ENCODE measurements around the gene MCTP1. TPM values are rescaled to one million over a fixed set of nuclear protein-coding genes. Genes with fewer than 3 reads are reported as not detected.

Gene MCTP1
- total and polyA plus RNA-seq, 2 experiments from 2014 or later = 1.3 to 5.7 TPM

DNA sequence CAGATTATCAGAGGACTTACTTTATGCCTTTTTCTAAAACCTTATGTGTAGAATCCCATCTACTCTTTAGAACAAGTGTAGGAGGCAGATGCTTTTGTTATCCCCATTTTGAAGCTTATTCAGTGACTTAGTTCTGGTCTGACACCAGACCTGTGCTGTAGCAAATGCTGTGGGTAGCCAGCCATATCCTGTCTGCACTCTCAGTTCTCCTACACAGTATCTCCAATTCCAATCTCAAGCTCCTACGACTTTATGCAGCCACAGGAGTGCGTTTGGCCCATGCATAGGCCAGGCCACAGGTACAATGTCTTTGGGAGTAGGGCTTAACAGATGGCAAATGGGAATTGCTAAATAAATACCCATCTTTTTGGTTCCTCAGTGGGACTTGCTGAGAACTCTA, 292.6 kb downstream of the MCTP1 start:
- 71% methylated on average over 2 of the region's 2 CpGs for WGBS (ENCODE audit: low lambda C conversion rate, missing lambda C conversion rate)
- TF ChIP-seq EZH2phosphoT487 (IDR thresholded peaks at IDR 0.05; ENCODE audit: low read depth, severe bottlenecking, unreplicated experiment) (no peak), EZH2 (IDR thresholded peaks at IDR 0.05; ENCODE audit: borderline replicate concordance) (no peak)
- TF ChIP-seq, protein P1, sequence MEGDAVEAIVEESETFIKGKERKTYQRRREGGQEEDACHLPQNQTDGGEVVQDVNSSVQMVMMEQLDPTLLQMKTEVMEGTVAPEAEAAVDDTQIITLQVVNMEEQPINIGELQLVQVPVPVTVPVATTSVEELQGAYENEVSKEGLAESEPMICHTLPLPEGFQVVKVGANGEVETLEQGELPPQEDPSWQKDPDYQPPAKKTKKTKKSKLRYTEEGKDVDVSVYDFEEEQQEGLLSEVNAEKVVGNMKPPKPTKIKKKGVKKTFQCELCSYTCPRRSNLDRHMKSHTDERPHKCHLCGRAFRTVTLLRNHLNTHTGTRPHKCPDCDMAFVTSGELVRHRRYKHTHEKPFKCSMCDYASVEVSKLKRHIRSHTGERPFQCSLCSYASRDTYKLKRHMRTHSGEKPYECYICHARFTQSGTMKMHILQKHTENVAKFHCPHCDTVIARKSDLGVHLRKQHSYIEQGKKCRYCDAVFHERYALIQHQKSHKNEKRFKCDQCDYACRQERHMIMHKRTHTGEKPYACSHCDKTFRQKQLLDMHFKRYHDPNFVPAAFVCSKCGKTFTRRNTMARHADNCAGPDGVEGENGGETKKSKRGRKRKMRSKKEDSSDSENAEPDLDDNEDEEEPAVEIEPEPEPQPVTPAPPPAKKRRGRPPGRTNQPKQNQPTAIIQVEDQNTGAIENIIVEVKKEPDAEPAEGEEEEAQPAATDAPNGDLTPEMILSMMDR (IDR thresholded peaks at IDR 0.05; ENCODE audit: poor library complexity) = no peak
- Histone ChIP-seq H3K27me3 (no peaks in the 10 kb centered on the region), H4K20me1 (ENCODE audit: insufficient read depth, poor library complexity, severe bottlenecking) (no peaks in the 10 kb centered on the region), H3K4me2 (no peak overlapping the region), H3K4me3 (no peak overlapping the region), H3K36me3 (replicated peaks; ENCODE audit: insufficient read depth, low read depth) (no peaks in the 10 kb centered on the region), H3K4me1 (ENCODE audit: insufficient read depth) (no peaks in the 10 kb centered on the region), H3K79me2 (no peaks in the 10 kb centered on the region), H2AFZ (no peak overlapping the region), H3K9me2 (replicated peaks; ENCODE audit: insufficient read depth) (no peaks in the 10 kb centered on the region), H3K9me3 (ENCODE audit: low read depth) (no peaks in the 10 kb centered on the region), H3K27ac (no peak overlapping the region)
- DNase-seq (ENCODE audit: low spot score) = no peak

GRCh38 chr5:94983861-94984535, 300.9 kb downstream of the MCTP1 start:
- TF ChIP-seq EZH2 (IDR thresholded peaks at IDR 0.05; ENCODE audit: borderline replicate concordance) (no peak), EZH2phosphoT487 (IDR thresholded peaks at IDR 0.05; ENCODE audit: low read depth, severe bottlenecking, unreplicated experiment) (no peak)
- TF ChIP-seq, protein P1 (IDR thresholded peaks at IDR 0.05; ENCODE audit: poor library complexity) = no peak
- H3K4me3 ChIP-seq = no peak overlapping the region
- no peak overlapping the region for H2AFZ ChIP-seq
- no peaks in the 10 kb centered on the region for H3K9me2 ChIP-seq (replicated peaks; ENCODE audit: insufficient read depth)
- H3K4me1 ChIP-seq (ENCODE audit: insufficient read depth) = no peaks in the 10 kb centered on the region
- DNase-seq (ENCODE audit: low spot score) = no peak
- no peaks in the 10 kb centered on the region for H3K9me3 ChIP-seq (ENCODE audit: low read depth)
- H4K20me1 ChIP-seq (ENCODE audit: insufficient read depth, poor library complexity, severe bottlenecking) = no peaks in the 10 kb centered on the region
- no peaks in the 10 kb centered on the region for H3K79me2 ChIP-seq
- no peaks in the 10 kb centered on the region for H3K36me3 ChIP-seq (replicated peaks; ENCODE audit: insufficient read depth, low read depth)
- no peak overlapping the region for H3K4me2 ChIP-seq
- no peak overlapping the region for H3K27ac ChIP-seq
- H3K27me3 ChIP-seq = no peaks in the 10 kb centered on the region
- 70% methylated on average over 4 of the region's 4 CpGs for WGBS (ENCODE audit: low lambda C conversion rate, missing lambda C conversion rate)

DNA sequence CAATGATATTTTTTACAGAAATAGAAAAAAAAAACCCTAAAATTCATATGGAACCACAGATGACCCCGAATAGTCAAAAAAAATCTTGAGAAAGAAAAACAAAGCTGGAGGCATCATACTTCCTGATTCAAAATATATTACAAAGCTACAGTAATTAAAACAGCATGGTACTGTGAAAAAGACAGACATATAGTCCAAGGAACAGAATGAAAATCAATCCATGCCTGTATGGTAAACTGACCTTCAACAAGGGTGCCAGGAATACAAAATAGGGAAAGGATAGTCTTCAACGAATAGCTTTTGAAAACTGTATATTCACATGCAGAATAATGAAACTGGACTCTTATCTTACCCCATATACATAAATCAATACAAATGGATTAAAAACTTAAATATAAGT, 307.5 kb downstream of the MCTP1 start:
- TF ChIP-seq EZH2phosphoT487 (IDR thresholded peaks at IDR 0.05; ENCODE audit: low read depth, severe bottlenecking, unreplicated experiment) (no peak), EZH2 (IDR thresholded peaks at IDR 0.05; ENCODE audit: borderline replicate concordance) (no peak)
- TF ChIP-seq, protein P1 (IDR thresholded peaks at IDR 0.05; ENCODE audit: poor library complexity) = no peak
- H3K4me1 ChIP-seq (ENCODE audit: insufficient read depth) = no peaks in the 10 kb centered on the region
- H3K79me2 ChIP-seq = no peaks in the 10 kb centered on the region
- 40% methylated on average over 2 of the region's 2 CpGs for WGBS (ENCODE audit: low lambda C conversion rate, missing lambda C conversion rate)
- H4K20me1 ChIP-seq (ENCODE audit: insufficient read depth, poor library complexity, severe bottlenecking) = no peaks in the 10 kb centered on the region
- H2AFZ ChIP-seq = no peak overlapping the region
- H3K4me3 ChIP-seq = no peak overlapping the region
- H3K9me3 ChIP-seq (ENCODE audit: low read depth) = peaks cover 10% of the 10 kb centered on the region
- H3K4me2 ChIP-seq = no peak overlapping the region
- no peaks in the 10 kb centered on the region for H3K9me2 ChIP-seq (replicated peaks; ENCODE audit: insufficient read depth)
- H3K36me3 ChIP-seq (replicated peaks; ENCODE audit: insufficient read depth, low read depth) = no peaks in the 10 kb centered on the region
- no peaks in the 10 kb centered on the region for H3K27me3 ChIP-seq
- no peak overlapping the region for H3K27ac ChIP-seq
- no peak for DNase-seq (ENCODE audit: low spot score)

Data from hepatocyte (in vitro differentiated cells).